GM12891 (cell line): ENCODE data around the gene PARP12.

Experiments used
- PAX5 ChIP-seq: IDR thresholded peaks from 2 replicates; pipeline ENCODE4 v1.6.1; 2011; ENCODE audit warnings: low read length, moderate library complexity, mild to moderate bottlenecking; ENCODE audit not compliant: insufficient read depth, severe bottlenecking
- POLR2A ChIP-seq: IDR thresholded peaks from 2 replicates; pipeline ENCODE4 v1.6.1; 2011; ENCODE audit warnings: low read depth, low read length, control low read depth
- POLR2AphosphoS5 ChIP-seq: IDR thresholded peaks from 2 replicates; pipeline ENCODE4 v1.6.1; 2011; ENCODE audit warnings: low read depth, low read length, control low read depth
- POU2F2 ChIP-seq: IDR thresholded peaks from 2 replicates; pipeline ENCODE4 v1.6.1; 2011; ENCODE audit warnings: low read depth, mild to moderate bottlenecking, control low read depth, low read length, moderate library complexity
- SPI1 ChIP-seq: IDR thresholded peaks from 2 replicates; pipeline ENCODE4 v1.6.1; 2011; ENCODE audit warnings: low read depth, low read length, control low read depth
- TAF1 ChIP-seq: IDR thresholded peaks from 2 replicates; pipeline ENCODE4 v1.6.1; 2011; ENCODE audit warnings: low read depth, low read length, control low read depth

DNA sequence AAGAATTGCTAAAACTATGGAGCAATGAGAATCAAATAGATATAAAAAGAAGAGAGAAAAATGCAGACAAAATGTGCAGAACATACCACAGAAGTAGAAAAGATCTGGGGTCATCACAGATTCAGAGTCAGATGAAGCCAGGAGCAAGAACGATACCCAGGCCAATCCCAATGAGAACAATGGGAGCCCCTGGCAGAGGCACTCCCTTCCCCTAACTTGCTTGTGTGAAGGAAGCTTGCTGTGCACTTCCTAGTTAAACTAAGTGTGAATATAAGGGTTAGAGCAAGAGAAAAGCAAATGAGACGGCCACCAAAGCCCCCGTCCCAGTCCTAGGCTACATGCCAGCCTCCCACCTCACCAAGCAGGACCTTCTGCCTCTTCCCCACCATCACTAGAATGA is 12.7 kb downstream of the PARP12 start:
- TF ChIP-seq POLR2AphosphoS5 (no peak), POLR2A (no peak), SPI1 (no peak), TAF1 (no peak), PAX5 (no peak), POU2F2 (no peak)
